Measurements from ENCODE around the gene GABBR2.

The GABBR2 gene

GRCh38 chr9:98430535-98431292 is 278.0 kb downstream of the GABBR2 start:
- DNase-seq (ENCODE audit: low read depth): no peak
- no peak for TF ChIP-seq CTCF (IDR thresholded peaks at IDR 0.05; ENCODE audit: low read depth, low read length, missing control alignments)
- no peak overlapping the region for H3K4me3 ChIP-seq (ENCODE audit: low read depth, low read length)
- in situ Hi-C loops (cut with HindIII; ENCODE audit: low sequenced_read_pairs): no loop called here

GRCh38 chr9:98429613-98430012 is 279.1 kb downstream of the GABBR2 start:
- no peak for DNase-seq (ENCODE audit: low read depth)
- no peak overlapping the region for H3K4me3 ChIP-seq (ENCODE audit: low read depth, low read length)
- in situ Hi-C loops (cut with HindIII; ENCODE audit: low sequenced_read_pairs): no loop called here
- TF ChIP-seq CTCF (IDR thresholded peaks at IDR 0.05; ENCODE audit: low read depth, low read length, missing control alignments): no peak

- TF ChIP-seq CTCF (IDR thresholded peaks at IDR 0.05; ENCODE audit: low read depth, low read length, missing control alignments): no peak
- in situ Hi-C loops (cut with HindIII; ENCODE audit: low sequenced_read_pairs): no loop called here
- DNase-seq (ENCODE audit: low read depth): no peak
- no peak overlapping the region for H3K4me3 ChIP-seq (ENCODE audit: low read depth, low read length)
Observed at GRCh38 chr9:98428454-98428853, 280.3 kb downstream of the GABBR2 start.

- DNase-seq (ENCODE audit: low read depth): no peak
- no peak overlapping the region for H3K4me3 ChIP-seq (ENCODE audit: low read depth, low read length)
- in situ Hi-C loops (cut with HindIII; ENCODE audit: low sequenced_read_pairs): no loop called here
- no peak for TF ChIP-seq CTCF (IDR thresholded peaks at IDR 0.05; ENCODE audit: low read depth, low read length, missing control alignments)
Observed at GRCh38 chr9:98427491-98427890, 281.2 kb downstream of the GABBR2 start.

GRCh38 chr9:98425079-98425478 is 283.7 kb downstream of the GABBR2 start:
- H3K4me3 ChIP-seq (ENCODE audit: low read depth, low read length): no peak overlapping the region
- no peak for DNase-seq (ENCODE audit: low read depth)
- in situ Hi-C loops (cut with HindIII; ENCODE audit: low sequenced_read_pairs): no loop called here
- no peak for TF ChIP-seq CTCF (IDR thresholded peaks at IDR 0.05; ENCODE audit: low read depth, low read length, missing control alignments)

GRCh38 chr9:98419260-98419603 is 289.5 kb downstream of the GABBR2 start:
- H3K4me3 ChIP-seq (ENCODE audit: low read depth, low read length): no peak overlapping the region
- in situ Hi-C loops (cut with HindIII; ENCODE audit: low sequenced_read_pairs): no loop called here
- no peak for TF ChIP-seq CTCF (IDR thresholded peaks at IDR 0.05; ENCODE audit: low read depth, low read length, missing control alignments)
- no peak for DNase-seq (ENCODE audit: low read depth)
